ENCODE measurements around the gene OR52I2.

OR52I2 gene

GRCh38 chr11:4641501-4641900 is 60.0 kb downstream of the OR52I2 start:
- Histone ChIP-seq H3K4me3 (ENCODE audit: low read depth, low read length) (no peak overlapping the region), H3K36me3 (replicated peaks) (no peaks in the 10 kb centered on the region), H3K27ac (no peak overlapping the region), H3K27me3 (replicated peaks) (no peaks in the 10 kb centered on the region)
- TF ChIP-seq CTCF (IDR thresholded peaks at IDR 0.05; ENCODE audit: low read depth, low read length, missing control alignments), result no peak
- DNase-seq, result no peak
- in situ Hi-C loops (cut with HindIII; ENCODE audit: low pct_ligation_motif_present, low sequenced_read_pairs), result no loop called here

GRCh38 chr11:4642043-4642442 is 60.5 kb downstream of the OR52I2 start:
- no peaks in the 10 kb centered on the region for H3K27me3 ChIP-seq (replicated peaks)
- H3K4me3 ChIP-seq (ENCODE audit: low read depth, low read length), result no peak overlapping the region
- in situ Hi-C loops (cut with HindIII; ENCODE audit: low pct_ligation_motif_present, low sequenced_read_pairs), result no loop called here
- no peak for DNase-seq
- no peaks in the 10 kb centered on the region for H3K36me3 ChIP-seq (replicated peaks)
- TF ChIP-seq CTCF (IDR thresholded peaks at IDR 0.05; ENCODE audit: low read depth, low read length, missing control alignments), result no peak
- H3K27ac ChIP-seq, result no peak overlapping the region

All from brain microvascular endothelial cell (primary cell).